ENCODE measurements around the gene SLC38A11.
"Not testable (repeated sequence)": the region's sequence is repeated elsewhere in the genome, so short reads cannot be mapped to it uniquely, and the experiment has no call there.

SLC38A11 gene

DNA sequence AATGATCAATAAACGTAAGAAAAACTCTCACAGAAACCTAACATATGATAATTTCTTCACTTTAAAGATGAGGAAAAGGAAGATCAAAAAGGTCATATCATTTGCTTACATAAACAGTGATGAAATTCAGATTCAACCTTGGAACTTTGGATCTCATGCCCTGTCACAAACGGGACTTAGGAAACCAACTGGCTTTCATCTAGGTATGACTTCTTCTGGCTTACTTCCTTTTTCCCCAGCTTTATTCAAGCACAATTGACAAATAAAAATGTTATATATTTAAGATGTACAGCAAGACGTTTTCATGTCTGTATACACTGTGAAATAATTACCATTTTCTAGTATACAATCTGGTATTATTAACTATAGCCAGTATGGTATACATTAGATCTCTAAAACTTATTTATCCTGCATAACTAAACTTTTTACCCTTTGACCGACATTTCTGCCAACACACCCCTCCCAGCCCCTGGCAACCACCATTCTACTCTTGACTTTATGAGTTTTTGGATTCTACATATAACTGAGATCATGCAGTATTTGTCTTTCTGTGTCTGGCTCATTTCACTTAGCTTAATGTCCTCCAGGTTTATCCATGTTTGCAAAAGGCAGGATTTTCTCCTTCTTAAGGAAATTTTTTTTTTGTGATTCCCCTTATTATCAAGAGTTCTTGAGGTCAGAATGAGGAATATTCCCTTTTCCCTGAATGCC, 67.7 kb downstream of the SLC38A11 start:
- Mint-ChIP-seq H3K9me3 (ENCODE audit: low read depth) (no peaks in the 10 kb centered on the region), H3K27ac (no peak overlapping the region), H3K4me3 (no peak overlapping the region), H3K27me3 (no peaks in the 10 kb centered on the region), H3K4me1 (ENCODE audit: low read depth) (no peaks in the 10 kb centered on the region), H3K36me3 (no peaks in the 10 kb centered on the region)

DNA sequence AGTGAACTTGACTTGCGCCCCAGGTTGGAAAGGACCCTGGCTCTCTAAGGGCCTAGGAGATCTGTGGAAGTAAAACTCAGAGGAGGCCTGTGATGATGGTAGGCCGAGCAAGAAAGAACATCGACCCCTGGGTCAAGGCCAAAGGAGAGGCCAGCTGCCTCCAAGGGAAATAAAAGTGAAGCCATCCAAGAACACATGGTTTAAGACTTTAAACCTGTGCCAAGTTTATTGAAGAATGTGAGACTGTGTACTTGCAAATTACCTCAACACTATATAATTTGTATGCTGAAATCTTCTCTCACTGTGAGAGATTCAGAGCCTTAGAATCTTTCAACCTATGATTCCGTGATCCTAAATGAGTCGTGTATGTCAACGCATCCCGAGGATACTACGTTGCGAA, 73.0 kb downstream of the SLC38A11 start:
- no peaks in the 10 kb centered on the region for H3K27me3 Mint-ChIP-seq
- H3K9me3 Mint-ChIP-seq (ENCODE audit: low read depth) = no peaks in the 10 kb centered on the region
- no peak overlapping the region for H3K27ac Mint-ChIP-seq

DNA sequence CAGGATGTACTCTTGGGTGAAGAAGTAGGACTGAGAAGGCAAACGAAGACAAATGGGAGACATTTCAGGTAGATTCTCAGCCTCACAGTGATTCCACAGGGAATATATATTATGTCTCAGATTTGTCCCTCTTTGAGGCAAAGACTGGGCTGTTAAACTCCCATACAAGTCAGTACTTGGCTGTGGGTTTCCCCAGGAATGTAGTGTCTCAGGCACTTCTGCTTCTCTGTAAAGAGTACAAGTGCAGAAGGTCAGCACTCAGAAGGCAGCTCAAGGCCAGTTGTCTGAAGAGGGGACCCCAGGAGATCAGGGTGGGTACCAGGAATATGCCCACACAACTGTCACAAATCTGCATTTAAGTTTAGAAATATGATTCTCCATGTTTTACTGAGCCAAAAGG, 73.8 kb downstream of the SLC38A11 start:
- H3K36me3 Mint-ChIP-seq = no peaks in the 10 kb centered on the region
- no peak overlapping the region for H3K27ac Mint-ChIP-seq
- no peaks in the 10 kb centered on the region for H3K9me3 Mint-ChIP-seq (ENCODE audit: low read depth)
- H3K4me3 Mint-ChIP-seq = no peak overlapping the region
- no peaks in the 10 kb centered on the region for H3K4me1 Mint-ChIP-seq (ENCODE audit: low read depth)
- H3K27me3 Mint-ChIP-seq = no peaks in the 10 kb centered on the region

More for the DNA sequence above, 73.0 kb downstream of the SLC38A11 start:
- H3K4me3 Mint-ChIP-seq = no peak overlapping the region
- H3K4me1 Mint-ChIP-seq (ENCODE audit: low read depth) = no peaks in the 10 kb centered on the region
- no peaks in the 10 kb centered on the region for H3K36me3 Mint-ChIP-seq

DNA sequence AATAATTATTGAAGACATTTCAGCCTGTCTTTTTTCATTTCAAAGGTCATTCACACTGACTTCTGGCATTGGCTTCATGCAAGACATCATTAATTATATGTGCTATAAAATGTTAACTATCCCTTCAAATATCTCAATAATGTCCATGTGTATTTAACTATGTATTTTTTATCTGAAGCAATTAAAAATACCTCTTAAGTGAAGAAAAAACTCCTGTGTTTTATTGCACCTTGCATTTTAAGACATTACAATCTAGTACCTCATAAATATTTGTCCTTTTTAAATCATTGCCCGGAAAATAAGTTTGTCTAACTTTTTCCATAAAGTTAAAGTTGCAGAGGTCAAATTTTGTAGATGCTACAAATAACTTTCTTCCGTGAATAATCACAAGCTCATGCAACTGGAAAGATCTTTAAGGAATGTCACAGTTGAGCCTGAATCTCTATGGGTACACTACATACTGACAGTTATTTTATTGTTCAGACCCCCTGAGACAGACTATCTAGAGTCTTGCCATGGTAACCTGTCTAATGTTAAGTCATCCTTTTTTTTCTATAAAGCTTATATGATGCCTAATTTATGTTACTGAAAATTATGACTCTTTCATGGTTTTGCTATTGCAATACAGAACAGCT, 75.3 kb downstream of the SLC38A11 start:
- Mint-ChIP-seq H3K36me3 (no peaks in the 10 kb centered on the region), H3K4me3 (no peak overlapping the region), H3K27me3 (no peaks in the 10 kb centered on the region), H3K4me1 (ENCODE audit: low read depth) (no peaks in the 10 kb centered on the region), H3K27ac (no peak overlapping the region), H3K9me3 (ENCODE audit: low read depth) (no peaks in the 10 kb centered on the region)

DNA sequence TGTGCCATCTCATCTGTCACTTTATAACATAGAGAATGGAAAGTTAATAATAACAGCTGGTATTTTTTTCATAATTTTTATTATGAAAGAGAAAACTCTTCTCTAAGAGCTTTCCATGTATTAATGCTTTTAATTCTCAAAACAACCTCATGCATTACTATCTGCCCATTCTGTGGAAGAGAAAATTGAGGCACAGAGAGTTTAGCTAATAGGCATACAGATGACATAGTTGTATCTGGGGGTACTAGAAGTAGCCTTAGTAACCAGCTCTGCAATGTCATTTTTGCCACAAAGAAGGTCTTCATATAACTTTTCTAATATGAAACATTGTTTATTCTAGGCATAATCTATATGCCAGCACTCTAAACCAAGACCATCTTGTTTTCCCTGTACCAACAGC, 77.4 kb downstream of the SLC38A11 start:
- H3K27ac Mint-ChIP-seq = no peak overlapping the region
- H3K27me3 Mint-ChIP-seq = no peaks in the 10 kb centered on the region
- no peaks in the 10 kb centered on the region for H3K9me3 Mint-ChIP-seq (ENCODE audit: low read depth)
- no peak overlapping the region for H3K4me3 Mint-ChIP-seq
- no peaks in the 10 kb centered on the region for H3K4me1 Mint-ChIP-seq (ENCODE audit: low read depth)
- H3K36me3 Mint-ChIP-seq = no peaks in the 10 kb centered on the region

DNA sequence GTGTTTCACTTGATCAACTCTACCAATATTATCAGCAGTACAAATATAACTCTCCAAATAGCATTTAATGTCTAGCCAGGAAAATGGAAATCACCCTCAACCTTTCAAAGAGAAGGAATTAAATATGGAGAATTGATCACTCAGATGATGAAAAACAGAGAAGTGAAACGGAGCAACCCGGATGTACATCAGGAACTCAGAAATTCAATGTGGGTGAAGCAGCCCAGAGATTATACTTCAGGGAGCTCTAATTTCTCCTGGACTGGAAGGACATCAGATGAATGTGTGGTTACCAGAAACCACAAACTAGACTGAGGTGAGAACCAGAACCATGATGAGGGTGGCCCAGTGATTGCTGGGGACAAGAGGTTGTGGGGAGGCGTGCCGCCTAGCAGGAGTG, 78.2 kb downstream of the SLC38A11 start:
- H3K4me1 Mint-ChIP-seq (ENCODE audit: low read depth) = no peaks in the 10 kb centered on the region
- H3K9me3 Mint-ChIP-seq (ENCODE audit: low read depth) = no peaks in the 10 kb centered on the region
- H3K36me3 Mint-ChIP-seq = no peaks in the 10 kb centered on the region
- no peak overlapping the region for H3K4me3 Mint-ChIP-seq
- no peak overlapping the region for H3K27ac Mint-ChIP-seq
- H3K27me3 Mint-ChIP-seq = no peaks in the 10 kb centered on the region

DNA sequence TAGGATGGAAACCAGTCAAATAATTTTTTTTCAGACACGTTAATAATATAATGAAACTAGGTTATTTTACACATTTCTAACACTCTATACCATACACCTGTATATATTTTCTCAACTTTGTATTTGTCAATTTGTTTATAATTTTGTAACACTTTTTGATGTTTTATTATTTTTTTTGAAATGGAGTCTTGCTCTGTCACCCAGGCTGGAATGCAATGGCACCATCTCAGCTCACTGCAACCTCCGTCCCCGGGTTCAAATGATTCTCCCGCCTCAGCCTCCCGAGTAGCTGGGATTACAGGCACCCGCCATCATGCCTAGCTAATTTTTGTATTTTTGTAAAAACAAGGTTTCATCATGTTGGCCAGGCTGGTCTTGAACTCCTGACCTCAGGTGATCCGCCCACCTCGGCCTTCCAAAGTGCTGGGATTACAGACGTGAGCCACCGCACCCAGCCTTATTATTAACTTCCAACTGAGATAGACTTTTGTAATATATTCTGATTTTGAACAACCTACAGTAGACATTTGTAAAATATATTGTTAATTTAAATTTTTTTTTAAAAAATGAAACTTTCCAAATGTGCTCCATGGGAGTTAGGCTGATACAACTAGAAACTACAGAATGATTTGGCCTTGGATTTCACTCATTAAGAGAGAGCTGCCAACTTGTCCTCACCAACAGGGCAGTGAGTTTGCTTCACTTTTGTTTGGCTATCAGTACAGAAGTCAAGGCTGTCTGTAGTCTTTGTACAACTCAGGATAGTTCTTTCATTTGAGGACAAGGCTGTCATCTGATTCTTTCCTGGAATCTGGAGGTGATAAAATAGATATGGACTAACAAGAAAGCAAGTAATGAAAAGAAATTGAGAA, 79.8 kb downstream of the SLC38A11 start:
- Mint-ChIP-seq H3K4me3 (no peak overlapping the region), H3K27me3 (no peaks in the 10 kb centered on the region), H3K9me3 (ENCODE audit: low read depth) (no peaks in the 10 kb centered on the region), H3K36me3 (no peaks in the 10 kb centered on the region), H3K27ac (no peak overlapping the region), H3K4me1 (ENCODE audit: low read depth) (no peaks in the 10 kb centered on the region)

DNA sequence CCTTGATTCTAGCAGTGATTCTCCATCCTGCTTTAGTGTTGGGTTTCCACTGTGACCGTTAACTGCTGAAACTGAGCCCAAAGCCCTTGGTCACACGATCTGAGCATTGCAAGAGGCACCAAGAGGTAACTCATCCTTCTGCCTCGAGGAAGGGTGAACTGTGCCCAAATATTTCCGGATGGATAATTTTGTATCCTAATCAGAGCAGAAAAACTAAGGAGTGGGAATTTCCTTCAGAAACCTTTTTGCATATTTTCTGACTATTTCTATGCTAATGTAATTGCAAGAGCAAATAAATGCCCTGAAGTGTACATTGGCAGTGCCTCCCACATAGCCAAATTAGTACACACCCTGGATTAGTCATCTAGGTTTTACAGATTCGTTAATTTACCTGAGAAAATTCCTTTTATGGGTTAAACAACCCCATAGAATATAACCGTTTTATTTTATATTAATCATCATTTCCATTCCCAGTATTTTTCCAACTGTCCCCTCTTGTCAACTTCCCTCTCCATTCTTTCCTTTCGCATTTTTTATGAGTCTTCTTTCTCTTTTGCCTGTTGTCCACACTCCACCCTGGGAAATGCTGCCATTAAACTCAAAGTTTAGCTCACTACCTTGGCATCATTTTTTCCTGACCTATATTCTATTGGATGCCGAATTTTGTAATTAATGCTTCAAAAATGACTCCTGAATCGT, 82.0 kb downstream of the SLC38A11 start:
- Mint-ChIP-seq H3K27ac (no peak overlapping the region), H3K4me3 (no peak overlapping the region), H3K9me3 (ENCODE audit: low read depth) (no peaks in the 10 kb centered on the region), H3K36me3 (no peaks in the 10 kb centered on the region), H3K27me3 (no peaks in the 10 kb centered on the region), H3K4me1 (ENCODE audit: low read depth) (no peaks in the 10 kb centered on the region)

DNA sequence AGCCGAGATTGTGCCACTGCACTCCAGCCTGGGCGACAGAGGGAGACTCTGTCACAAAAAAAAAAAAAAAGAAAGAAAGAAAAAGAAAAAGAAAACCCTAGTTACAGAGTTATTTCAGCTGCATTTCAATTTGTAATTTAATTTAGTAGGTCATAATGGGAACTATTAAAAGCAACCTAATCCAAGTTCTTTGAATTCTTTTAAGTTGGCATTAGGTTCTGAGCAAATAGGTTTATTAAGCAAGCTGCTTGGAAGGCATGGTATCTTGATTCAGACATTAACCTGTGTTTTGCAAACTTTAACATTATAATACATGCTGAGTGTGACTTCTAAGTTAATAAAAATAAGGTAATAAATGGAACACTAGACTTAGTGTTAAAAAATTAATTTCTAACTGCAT, 83.9 kb downstream of the SLC38A11 start:
- Mint-ChIP-seq H3K9me3 (ENCODE audit: low read depth) (no peaks in the 10 kb centered on the region), H3K36me3 (no peaks in the 10 kb centered on the region), H3K27me3 (no peaks in the 10 kb centered on the region), H3K27ac (no peak overlapping the region), H3K4me1 (ENCODE audit: low read depth) (no peaks in the 10 kb centered on the region), H3K4me3 (no peak overlapping the region)

DNA sequence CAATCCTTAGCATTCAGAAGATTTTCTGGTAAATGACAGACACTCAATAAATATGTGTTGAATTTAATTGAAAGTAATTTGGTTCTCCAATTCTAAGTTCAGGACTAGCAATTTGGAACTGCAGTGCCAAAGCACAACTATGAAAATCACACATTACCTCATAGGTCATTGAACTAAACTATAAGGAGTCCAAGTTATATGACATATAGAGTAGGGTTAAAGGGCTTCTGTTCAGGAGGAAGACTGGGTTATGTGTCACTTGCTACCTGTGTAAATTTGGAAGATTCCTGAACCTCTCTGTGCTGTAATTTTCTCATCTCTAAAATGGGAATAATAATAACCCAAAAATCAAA, 85.9 kb downstream of the SLC38A11 start:
- no peak overlapping the region for H3K27ac Mint-ChIP-seq
- H3K27me3 Mint-ChIP-seq = no peaks in the 10 kb centered on the region
- H3K4me3 Mint-ChIP-seq = no peak overlapping the region
- H3K36me3 Mint-ChIP-seq = no peaks in the 10 kb centered on the region
- no peaks in the 10 kb centered on the region for H3K9me3 Mint-ChIP-seq (ENCODE audit: low read depth)
- H3K4me1 Mint-ChIP-seq (ENCODE audit: low read depth) = no peaks in the 10 kb centered on the region

DNA sequence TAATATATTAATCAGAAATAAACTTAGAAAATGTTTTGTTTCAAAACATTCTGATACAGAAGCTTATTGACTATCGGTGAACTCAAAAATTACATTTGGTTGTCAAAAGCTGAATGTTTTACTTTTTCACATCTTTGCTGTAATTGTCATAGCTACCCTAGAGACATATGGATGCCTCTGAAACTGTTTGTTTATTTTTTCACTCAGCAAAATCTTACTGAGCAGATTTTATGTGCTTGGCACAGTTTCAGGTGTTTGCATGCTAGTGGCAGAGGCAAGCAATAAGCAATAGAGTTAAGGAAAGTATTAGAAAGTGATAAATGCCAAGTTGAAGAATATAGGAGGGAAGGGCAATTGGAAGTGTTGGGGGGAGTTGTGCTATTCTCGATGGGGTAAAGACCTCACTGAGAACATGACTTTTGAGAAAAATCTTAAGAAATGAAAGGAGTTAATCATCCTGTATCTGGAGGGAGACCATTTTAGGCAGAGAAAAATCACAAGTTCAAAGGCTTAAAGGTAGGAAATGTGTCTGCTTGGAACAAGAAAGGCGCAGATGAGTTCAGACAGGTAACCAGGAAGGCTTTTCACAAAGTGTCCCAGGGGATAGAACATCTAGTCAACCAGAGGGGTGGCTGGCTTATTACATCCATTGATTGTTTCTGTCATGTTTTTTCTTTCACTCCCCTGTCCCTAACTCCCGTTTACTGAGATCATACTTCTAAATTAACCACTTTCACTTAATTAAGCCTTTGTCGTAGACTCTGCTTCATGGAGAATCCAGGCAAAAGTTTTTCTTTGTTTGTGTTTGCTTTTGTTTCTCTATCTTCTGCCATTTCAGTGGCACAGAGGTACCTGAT, 86.5 kb downstream of the SLC38A11 start:
- Mint-ChIP-seq H3K27me3 (no peaks in the 10 kb centered on the region), H3K4me1 (ENCODE audit: low read depth) (no peaks in the 10 kb centered on the region), H3K4me3 (no peak overlapping the region), H3K36me3 (no peaks in the 10 kb centered on the region), H3K9me3 (ENCODE audit: low read depth) (no peaks in the 10 kb centered on the region), H3K27ac (no peak overlapping the region)

DNA sequence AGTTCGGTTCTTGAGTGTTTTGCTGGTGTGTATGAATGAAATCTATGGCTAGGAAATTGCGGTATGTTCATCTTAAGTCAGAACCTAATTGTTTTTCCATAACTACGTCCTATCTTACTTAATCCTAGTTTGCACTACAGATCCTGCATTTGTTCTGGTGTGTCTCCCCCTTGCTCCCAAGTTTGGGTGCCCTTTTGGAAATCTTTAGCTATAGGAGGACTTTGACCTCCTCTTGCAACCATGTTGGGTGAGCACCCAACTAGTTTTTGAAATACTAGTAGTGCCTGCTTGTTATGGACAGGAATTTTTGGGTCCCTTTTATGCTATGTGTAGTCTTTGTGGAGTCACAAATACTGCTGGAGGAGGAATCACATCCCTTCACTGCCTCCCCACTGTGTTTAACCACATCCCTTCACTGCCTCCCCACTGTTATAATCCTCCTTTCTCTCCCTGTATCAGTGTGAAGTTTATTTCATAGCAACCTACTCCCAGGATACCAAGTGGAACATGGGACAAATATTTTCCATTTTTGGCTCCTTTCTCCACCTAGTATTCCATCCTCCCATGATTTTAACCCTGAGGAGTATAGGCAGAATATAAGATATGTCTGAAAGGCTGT, 87.4 kb downstream of the SLC38A11 start:
- Mint-ChIP-seq H3K4me3 (no peak overlapping the region), H3K9me3 (ENCODE audit: low read depth) (no peaks in the 10 kb centered on the region), H3K36me3 (no peaks in the 10 kb centered on the region), H3K4me1 (ENCODE audit: low read depth) (no peaks in the 10 kb centered on the region), H3K27me3 (no peaks in the 10 kb centered on the region), H3K27ac (no peak overlapping the region)

DNA sequence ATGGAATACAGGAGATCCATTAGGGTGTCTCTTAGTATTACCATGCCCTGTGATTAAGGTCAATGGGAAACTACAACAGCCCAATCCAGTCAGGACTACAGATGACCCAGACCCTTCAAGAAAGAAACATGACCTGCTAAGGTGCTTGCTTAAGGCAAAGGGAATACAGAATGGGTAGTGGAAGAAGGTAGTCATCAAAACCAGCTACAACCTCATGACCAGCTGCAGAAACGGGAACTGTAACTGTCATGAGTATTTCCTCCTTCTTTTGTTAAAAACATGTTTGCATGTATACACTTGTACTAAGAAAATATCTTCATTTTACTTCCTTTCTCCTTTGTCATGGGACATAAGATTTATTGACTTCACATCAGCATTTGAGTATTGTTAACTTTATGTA, 88.9 kb downstream of the SLC38A11 start:
- not testable (repeated sequence) for H3K9me3 Mint-ChIP-seq (ENCODE audit: low read depth); H3K27ac Mint-ChIP-seq; H3K36me3 Mint-ChIP-seq; H3K4me1 Mint-ChIP-seq (ENCODE audit: low read depth); H3K4me3 Mint-ChIP-seq; H3K27me3 Mint-ChIP-seq

DNA sequence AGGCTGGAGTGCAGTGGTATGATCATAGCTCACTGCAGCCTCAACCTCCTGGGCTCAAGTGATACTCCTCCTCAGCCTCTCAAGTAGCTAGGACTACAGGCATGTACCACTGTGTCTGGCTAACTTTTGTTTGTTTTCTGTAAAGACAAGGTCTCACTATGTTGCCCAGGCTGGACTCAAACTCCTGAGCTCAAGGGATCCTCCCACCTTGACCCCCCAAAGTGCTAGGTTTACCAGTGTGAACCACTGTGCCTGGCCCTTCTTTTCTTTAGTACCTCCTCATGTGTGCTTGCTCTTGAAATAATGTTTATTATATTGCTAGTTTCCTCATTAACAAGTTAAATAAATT, 94.7 kb downstream of the SLC38A11 start:
- H3K36me3 Mint-ChIP-seq = no peaks in the 10 kb centered on the region
- no peak overlapping the region for H3K4me3 Mint-ChIP-seq
- H3K9me3 Mint-ChIP-seq (ENCODE audit: low read depth) = no peaks in the 10 kb centered on the region
- H3K27me3 Mint-ChIP-seq = no peaks in the 10 kb centered on the region
- H3K27ac Mint-ChIP-seq = no peak overlapping the region
- no peaks in the 10 kb centered on the region for H3K4me1 Mint-ChIP-seq (ENCODE audit: low read depth)
